ENCODE results near the gene KCTD14. TPM values are rescaled to one million over a fixed set of nuclear protein-coding genes. Genes with fewer than 3 reads are reported as not detected.

The KCTD14 gene
- total and polyA plus RNA-seq, 9 of the 15 experiments (the other 6 are each of a cell fraction or from before 2014, with no cell fraction given): 0.04 to 0.30 (median 0.11) TPM; not detected in 2

GRCh38 chr11:78050964-78051831 lies 28.1 kb upstream of the KCTD14 start (continued):
- TF ChIP-seq POLR3G (IDR thresholded peaks at IDR 0.05; ENCODE audit: extremely low read depth, insufficient read length, insufficient replicate concordance) (no peak), HBP1 (CRISPR knock-in tag; IDR thresholded peaks at IDR 0.05) (no peak), RBM14 (IDR thresholded peaks at IDR 0.05; ENCODE audit: borderline replicate concordance, insufficient read depth, low read depth, low read length) (no peak), ZBTB34 (CRISPR knock-in tag; IDR thresholded peaks at IDR 0.05) (no peak), AFF1 (IDR thresholded peaks at IDR 0.05; ENCODE audit: low read depth in 1 of 2, partially characterized antibody in 2 of 2) (no peak), ZNF253 (CRISPR knock-in tag; conservative IDR thresholded peaks at IDR 0.05) (no peak), ZNF133 (CRISPR knock-in tag; IDR thresholded peaks at IDR 0.05) (0 out of 2 replicates have a peak, but pooled peaks have one; percentile 65), HLTF (IDR thresholded peaks at IDR 0.05) (no peak), AFF4 (CRISPR knock-in tag; IDR thresholded peaks at IDR 0.05) (no peak), DNMT1 (IDR thresholded peaks at IDR 0.05) (no peak), RFX7 (CRISPR knock-in tag; IDR thresholded peaks at IDR 0.05) (no peak), POLR2H (tag; IDR thresholded peaks at IDR 0.05; ENCODE audit: low read depth) (peak; percentile 92), SLC30A9 (CRISPR knock-in tag; IDR thresholded peaks at IDR 0.05) (no peak), ZNF551 (CRISPR knock-in tag; IDR thresholded peaks at IDR 0.05) (no peak), CGGBP1 (CRISPR knock-in tag; IDR thresholded peaks at IDR 0.05) (no peak)
